Fibroblast of skin of right biceps (primary cell): Measurements from ENCODE around the gene CFAP46.

ENCODE experiments used
- DNase-seq: peaks from one replicate; pipeline ENCODE4 v3.0.0-alpha.2; 2013

Gene CFAP46

GRCh38 chr10:132817701-132818211 is 124.6 kb downstream of the CFAP46 start:
- DNase-seq, result no peak

GRCh38 chr10:132816718-132817117 is 125.7 kb downstream of the CFAP46 start:
- DNase-seq, result no peak

GRCh38 chr10:132815168-132815857 is 127.1 kb downstream of the CFAP46 start:
- DNase-seq, result no peak

GRCh38 chr10:132814469-132814856 is 127.9 kb downstream of the CFAP46 start:
- no peak for DNase-seq

- DNase-seq, result no peak
Measured at GRCh38 chr10:132813560-132814468, 128.6 kb downstream of the CFAP46 start.

- no peak for DNase-seq
Measured at GRCh38 chr10:132813001-132813401, 129.4 kb downstream of the CFAP46 start.

GRCh38 chr10:132812520-132812919 is 129.8 kb downstream of the CFAP46 start:
- no peak for DNase-seq

- no peak for DNase-seq
Measured at GRCh38 chr10:132811891-132812481, 130.4 kb downstream of the CFAP46 start.

GRCh38 chr10:132810807-132811700 is 131.3 kb downstream of the CFAP46 start:
- DNase-seq, result no peak

- no peak for DNase-seq
Measured at GRCh38 chr10:132810141-132810806, 132.1 kb downstream of the CFAP46 start.

- no peak for DNase-seq
Measured at GRCh38 chr10:132809232-132810140, 132.9 kb downstream of the CFAP46 start.

- DNase-seq, result no peak
Measured at GRCh38 chr10:132808383-132809231, 133.8 kb downstream of the CFAP46 start.

GRCh38 chr10:132807621-132808049 is 134.7 kb downstream of the CFAP46 start:
- DNase-seq, result no peak

- no peak for DNase-seq
Measured at GRCh38 chr10:132806561-132807003, 135.8 kb downstream of the CFAP46 start.

GRCh38 chr10:132806110-132806509 is 136.3 kb downstream of the CFAP46 start:
- DNase-seq, result peak; percentile 14

- no peak for DNase-seq
Measured at GRCh38 chr10:132805599-132805998, 136.8 kb downstream of the CFAP46 start.

GRCh38 chr10:132804785-132805426 is 137.5 kb downstream of the CFAP46 start:
- DNase-seq, result no peak

GRCh38 chr10:132804287-132804686 is 138.1 kb downstream of the CFAP46 start:
- DNase-seq, result no peak
